HG03025 (cell line): ENCODE results near the gene GAP43.

ENCODE experiments used
- ATAC-seq: cut with Tn5 transposase; IDR thresholded peaks from one replicate; pipeline ENCODE4 v1.9.1; 2021; ENCODE audit warnings: mild to moderate bottlenecking, moderate library complexity; ENCODE audit not compliant: unreplicated experiment, low FRiP score

The GAP43 gene

GRCh38 chr3:115623044-115623868 is at the start of gene GAP43:
GAP43 (plus strand) TSS chr3:115623510; CDS start chr3:115623690, 180 bp downstream.
- no peak for ATAC-seq

GRCh38 chr3:115576325-115576875 is 46.9 kb upstream of the GAP43 start:
- no peak for ATAC-seq

GRCh38 chr3:115577000-115577399 is 46.3 kb upstream of the GAP43 start:
- no peak for ATAC-seq

- ATAC-seq, result no peak
Observed at GRCh38 chr3:115578331-115578730, 45.0 kb upstream of the GAP43 start.

- no peak for ATAC-seq
Observed at GRCh38 chr3:115580566-115580965, 42.7 kb upstream of the GAP43 start.

- ATAC-seq, result no peak
Observed at GRCh38 chr3:115581362-115582135, 41.8 kb upstream of the GAP43 start.

DNA sequence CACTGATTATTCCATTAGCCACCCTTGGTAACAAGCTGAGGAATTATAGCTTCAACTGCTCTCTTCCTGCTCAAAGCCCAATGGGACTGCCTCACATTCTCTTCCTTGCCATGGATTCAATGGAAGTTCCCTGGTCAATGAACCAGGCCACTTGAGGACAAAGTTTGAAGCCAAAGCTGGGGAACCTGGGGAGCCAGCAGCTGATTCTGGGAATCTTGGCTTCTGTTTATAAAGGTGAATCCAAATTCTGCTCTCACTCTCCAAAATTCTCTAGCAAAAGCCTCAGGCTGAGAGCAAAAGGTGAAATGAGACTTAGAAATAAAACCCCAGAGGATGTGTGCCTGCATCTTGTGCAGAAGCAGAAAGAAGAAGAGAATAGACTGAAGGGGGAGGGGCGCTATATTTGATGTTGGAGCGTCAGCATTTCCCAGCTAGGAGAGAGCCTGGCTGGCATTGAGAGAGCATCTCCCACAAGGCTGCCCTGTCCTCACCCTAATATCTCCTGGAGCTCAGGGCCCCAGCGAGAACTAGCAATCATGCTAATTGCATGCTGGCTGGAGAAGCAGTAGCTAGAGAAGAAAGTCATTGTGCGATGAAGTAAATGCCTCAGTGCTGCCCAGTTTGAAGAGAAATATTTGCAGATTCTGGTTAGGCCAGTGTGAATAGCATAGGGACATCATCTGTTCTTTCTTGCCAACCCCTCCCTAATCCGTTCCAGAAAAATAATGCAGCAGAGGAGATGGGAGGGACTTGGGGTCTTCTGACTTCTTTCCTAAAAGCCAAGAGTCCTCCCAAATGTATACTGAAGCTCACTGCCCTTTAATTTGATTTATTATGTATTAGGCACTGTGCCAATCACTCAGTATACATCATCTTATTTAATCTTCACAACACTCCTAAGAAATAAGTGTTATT is 34.9 kb upstream of the GAP43 start:
- no peak for ATAC-seq

- no peak for ATAC-seq
Observed at GRCh38 chr3:115590873-115591272, 32.4 kb upstream of the GAP43 start.

- no peak for ATAC-seq
Observed at GRCh38 chr3:115595611-115596275, 27.6 kb upstream of the GAP43 start.

DNA sequence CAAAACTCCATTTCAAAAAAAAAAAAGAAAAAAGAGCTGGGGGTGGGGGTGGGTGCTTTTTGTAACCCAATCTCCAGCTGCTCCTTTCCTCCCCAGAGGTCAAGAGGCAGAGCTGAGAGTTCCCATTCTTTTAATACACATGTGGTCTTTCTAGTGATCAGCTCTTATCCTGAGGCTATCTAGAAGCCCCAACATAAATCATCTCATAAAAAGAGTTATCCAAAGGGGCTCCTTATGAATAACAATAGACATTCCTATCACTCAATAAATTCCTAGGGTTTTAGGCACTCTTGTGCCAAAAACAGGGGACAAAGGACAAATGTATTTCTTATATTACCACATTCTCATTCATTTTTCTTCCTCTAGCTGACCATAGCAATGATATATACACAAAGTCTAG is 25.1 kb upstream of the GAP43 start:
- no peak for ATAC-seq

DNA sequence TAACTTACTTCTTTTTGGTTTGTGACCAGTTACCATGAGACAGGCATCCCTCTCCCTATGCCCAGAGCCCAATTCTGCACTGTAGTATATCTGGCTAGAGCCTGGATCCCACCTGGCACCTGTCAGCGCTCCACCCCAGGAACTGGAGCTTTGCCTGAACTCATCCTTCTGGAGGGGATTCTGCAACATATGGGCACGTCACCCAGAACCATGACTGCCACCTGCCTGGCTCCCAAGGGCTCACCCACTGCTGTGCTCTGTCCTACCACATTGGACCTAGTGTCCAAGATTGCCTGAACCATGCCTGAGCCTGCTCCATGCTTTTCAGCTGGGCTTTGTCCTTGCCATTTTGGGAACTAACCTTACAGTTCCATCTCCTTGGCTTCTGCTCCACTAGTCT is 21.1 kb upstream of the GAP43 start:
- ATAC-seq, result no peak

GRCh38 chr3:115611630-115612029 is 11.7 kb upstream of the GAP43 start:
- ATAC-seq, result no peak

GRCh38 chr3:115615001-115615814 is 8.1 kb upstream of the GAP43 start:
- ATAC-seq, result no peak

DNA sequence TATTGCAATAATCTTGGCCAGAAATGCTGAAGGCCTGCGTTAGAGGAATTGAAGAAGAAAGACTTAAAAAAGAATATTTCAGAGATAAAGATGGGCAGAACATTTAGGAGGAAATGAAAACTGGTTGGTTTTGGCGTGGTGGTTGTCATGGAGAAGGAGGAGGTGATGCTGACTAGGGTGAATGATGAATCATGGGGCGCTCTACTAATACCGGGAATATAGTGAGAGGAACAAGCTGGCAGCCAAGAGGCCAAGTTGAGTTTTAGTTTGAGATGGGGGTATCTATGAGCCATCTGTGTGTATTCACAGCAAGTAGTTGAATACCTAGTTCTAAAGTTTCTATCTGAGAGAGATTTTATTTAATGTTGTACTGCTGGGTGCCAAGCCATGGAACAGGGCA is 6.8 kb upstream of the GAP43 start:
- no peak for ATAC-seq

GRCh38 chr3:115617591-115617990 is 5.7 kb upstream of the GAP43 start:
- no peak for ATAC-seq

GRCh38 chr3:115624029-115624741 is 875 bp downstream of the GAP43 start:
- no peak for ATAC-seq

- ATAC-seq, result no peak
Observed at GRCh38 chr3:115624901-115625300, 1.6 kb downstream of the GAP43 start.

DNA sequence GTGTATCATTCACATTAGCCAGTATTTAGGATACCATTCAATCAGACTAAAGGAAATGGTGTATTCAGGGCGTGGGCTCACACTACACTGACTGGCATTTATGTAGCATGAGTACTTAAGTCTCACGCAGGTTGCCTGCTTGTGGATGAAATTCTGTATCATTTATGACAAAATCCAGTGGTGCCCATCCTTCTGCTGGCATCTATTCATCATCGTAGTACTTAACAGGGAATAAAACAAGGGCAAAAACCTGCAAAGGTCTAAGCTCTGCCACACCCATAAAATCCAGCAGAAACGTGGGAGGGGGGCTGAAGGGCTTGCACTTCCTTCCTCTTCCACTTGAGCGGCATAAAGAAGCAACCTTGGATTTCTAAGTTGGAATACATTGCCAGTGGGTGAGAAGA is 2.7 kb downstream of the GAP43 start:
- ATAC-seq, result no peak
